IMR-90 (cell line): ENCODE data around the gene CYP2E1.

ENCODE experiments used
- CEBPB ChIP-seq: IDR thresholded peaks from 2 replicates; pipeline ENCODE4 v1.6.1; 2012; ENCODE audit warnings: low read depth, low read length, improper control_type of control experiment
- POLR2A ChIP-seq: IDR thresholded peaks from 2 replicates; pipeline ENCODE4 v1.6.1; 2012; ENCODE audit warnings: mild to moderate bottlenecking, low read depth, low read length
- RAD21 ChIP-seq: IDR thresholded peaks from 2 replicates; pipeline ENCODE4 v1.6.1; 2012; ENCODE audit warnings: low read length, improper control_type of control experiment
- TF ChIP-seq, protein P1 (sequence below): conservative IDR thresholded peaks from 2 replicates; pipeline ENCODE4 v1.5.1; 2012; ENCODE audit warnings: mild to moderate bottlenecking, low read depth, low read length, improper control_type of control experiment

DNA sequence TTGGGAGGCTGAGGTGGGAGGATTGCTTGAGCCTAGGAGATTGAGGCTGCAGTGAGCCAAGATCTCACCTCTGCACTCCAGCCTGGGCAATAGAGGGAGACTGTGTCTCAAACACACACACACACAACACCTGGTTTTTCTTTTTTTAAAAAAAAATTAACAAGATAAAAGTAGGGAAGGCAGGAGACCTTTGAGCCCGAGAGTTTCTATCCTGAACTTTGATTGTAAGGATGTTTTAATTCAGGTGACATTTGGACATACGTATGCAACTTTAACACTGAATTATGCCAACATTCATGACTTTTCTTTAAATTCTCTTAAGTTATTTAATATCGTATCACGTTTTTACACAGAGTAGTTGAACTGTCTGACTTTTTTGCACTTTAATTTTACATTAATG, 11.7 kb upstream of the CYP2E1 start:
- TF ChIP-seq POLR2A (no peak), RAD21 (no peak), CEBPB (no peak)
- TF ChIP-seq, protein P1, sequence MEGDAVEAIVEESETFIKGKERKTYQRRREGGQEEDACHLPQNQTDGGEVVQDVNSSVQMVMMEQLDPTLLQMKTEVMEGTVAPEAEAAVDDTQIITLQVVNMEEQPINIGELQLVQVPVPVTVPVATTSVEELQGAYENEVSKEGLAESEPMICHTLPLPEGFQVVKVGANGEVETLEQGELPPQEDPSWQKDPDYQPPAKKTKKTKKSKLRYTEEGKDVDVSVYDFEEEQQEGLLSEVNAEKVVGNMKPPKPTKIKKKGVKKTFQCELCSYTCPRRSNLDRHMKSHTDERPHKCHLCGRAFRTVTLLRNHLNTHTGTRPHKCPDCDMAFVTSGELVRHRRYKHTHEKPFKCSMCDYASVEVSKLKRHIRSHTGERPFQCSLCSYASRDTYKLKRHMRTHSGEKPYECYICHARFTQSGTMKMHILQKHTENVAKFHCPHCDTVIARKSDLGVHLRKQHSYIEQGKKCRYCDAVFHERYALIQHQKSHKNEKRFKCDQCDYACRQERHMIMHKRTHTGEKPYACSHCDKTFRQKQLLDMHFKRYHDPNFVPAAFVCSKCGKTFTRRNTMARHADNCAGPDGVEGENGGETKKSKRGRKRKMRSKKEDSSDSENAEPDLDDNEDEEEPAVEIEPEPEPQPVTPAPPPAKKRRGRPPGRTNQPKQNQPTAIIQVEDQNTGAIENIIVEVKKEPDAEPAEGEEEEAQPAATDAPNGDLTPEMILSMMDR = no peak
